GM21619 (cell line): ENCODE data around the gene ST7.

Experiments
- ATAC-seq: cut with Tn5 transposase; IDR thresholded peaks from one replicate; pipeline ENCODE4 v1.9.1; 2021; ENCODE audit not compliant: unreplicated experiment

ST7 gene

GRCh38 chr7:117122536-117122935, 169.2 kb downstream of the ST7 start:
- ATAC-seq: no peak

DNA sequence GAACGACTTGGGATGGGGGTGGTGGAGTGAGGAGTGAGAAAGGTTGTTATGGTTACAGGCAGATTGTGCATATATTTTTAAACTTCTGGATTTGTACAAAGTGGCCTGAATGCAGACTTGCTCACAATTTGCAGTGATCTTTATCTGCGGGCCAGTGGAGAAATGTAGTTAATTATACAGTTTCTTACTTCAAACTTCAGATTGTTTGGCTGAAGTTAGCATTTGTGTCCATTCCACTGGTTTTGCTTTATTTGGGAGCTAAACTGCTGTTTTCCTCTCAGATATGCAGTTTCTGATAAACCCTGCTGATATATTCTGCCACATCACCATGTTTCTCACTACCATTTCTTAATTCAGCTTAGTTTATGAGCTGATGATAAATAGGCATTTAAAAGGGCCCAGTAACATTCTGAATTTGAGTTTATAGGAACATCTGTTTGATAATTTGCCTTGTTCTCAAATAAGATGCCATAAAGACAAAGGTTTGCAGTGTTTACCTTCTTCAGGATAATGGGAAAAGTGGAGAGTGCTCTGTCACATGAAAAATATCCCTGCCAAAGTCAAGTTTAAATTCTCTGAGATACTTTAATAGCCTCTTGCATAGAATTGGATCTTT, 170.1 kb downstream of the ST7 start:
- ATAC-seq: no peak

GRCh38 chr7:117124591-117125220, 171.4 kb downstream of the ST7 start:
- peak; percentile 72 for ATAC-seq

- ATAC-seq: no peak
Measured at GRCh38 chr7:117126676-117127075, 173.4 kb downstream of the ST7 start.

- peak; percentile 69 for ATAC-seq
Measured at GRCh38 chr7:117127585-117128168, 174.4 kb downstream of the ST7 start.

- ATAC-seq: no peak
Measured at GRCh38 chr7:117129521-117129955, 176.2 kb downstream of the ST7 start.

GRCh38 chr7:117130262-117130661, 177.0 kb downstream of the ST7 start:
- no peak for ATAC-seq

DNA sequence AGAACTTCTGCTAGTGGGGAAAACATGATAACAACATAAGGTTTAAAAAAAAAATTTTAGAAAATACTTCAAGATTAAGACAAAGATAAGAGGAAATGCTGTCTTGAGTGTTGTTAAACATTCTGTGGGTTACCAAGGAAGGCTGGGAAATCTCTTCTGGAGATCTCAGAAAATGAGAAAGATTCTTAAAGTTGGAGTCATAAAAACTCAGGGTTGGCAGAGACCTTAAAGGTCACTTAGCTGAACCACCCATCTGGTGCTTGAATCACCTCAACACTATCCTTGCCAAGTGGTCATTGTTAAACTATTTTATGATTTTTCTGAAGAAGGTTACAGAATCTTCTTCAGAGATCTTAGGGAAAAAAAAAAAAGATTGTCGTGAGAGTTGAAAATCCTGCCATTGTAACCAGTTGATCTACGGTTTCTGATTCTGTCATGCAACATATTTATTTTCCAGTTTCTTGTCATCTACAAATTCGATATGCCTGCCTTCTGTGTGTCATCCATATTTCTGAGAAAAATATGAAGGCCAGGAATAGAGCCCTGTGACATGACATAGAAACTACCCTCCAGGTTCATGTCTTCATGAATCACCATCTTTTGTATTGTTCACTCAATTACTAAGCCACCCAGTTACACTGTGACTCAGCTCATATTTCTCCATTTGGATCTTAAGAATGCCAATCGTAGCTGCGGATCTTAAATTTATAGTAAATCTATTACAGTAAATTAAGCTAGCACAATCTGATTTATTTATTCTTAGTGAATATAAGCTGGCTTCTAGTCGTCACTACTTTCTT, 179.2 kb downstream of the ST7 start:
- ATAC-seq: no peak

- no peak for ATAC-seq
Measured at GRCh38 chr7:117133125-117133524, 179.8 kb downstream of the ST7 start.

DNA sequence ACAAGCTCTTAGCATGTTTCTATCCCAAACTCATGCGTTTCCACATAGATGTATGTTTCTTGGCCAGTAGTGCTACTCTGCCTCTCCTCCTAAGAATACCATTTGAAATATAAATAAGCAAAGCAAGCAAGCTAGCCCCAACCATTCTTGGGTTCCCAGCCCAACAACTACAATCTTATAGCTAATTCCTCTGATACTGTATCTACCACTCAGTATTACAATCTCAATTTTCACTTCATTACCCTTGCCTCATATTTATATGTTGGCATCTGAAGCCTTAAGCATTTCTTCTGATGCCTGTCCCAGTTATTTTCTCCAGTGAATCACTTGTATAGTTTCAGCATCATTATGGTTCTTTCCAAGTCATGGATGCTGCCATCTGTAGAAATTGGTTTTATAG, 181.1 kb downstream of the ST7 start:
- ATAC-seq: no peak

DNA sequence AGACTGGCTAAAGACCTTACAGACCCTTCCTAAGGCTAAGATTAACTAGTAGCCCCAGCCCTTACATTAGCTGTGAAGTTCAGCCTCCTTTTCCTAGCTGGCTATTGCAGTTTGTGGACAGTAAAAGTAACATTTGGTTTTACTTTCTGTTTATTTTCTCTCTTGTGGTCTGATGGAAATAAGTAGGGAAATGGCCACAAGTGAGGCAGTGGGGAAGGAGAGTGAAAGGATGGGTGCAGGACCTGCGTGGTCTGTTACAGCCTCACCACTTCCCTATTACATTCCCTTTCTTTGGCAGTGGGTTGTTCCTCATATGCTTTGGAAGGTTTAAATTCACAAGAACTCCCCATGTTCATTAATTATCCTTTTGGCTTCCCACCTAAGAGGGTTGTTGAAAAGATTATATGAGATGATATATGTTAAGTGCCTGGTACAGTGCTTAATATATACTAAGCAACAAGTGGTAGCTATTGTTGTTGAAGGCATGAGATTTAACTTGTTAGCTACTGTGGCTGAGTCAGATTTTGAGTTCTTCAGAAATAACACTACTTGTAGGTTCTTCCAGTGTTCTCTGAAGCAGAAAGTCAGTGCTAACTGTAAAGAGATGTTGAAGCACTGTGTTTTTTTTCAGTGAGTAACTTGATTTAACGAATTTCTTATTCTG, 181.7 kb downstream of the ST7 start:
- ATAC-seq: peak; percentile 54

GRCh38 chr7:117135553-117135891, 182.2 kb downstream of the ST7 start:
- no peak for ATAC-seq

GRCh38 chr7:117137868-117138267, 184.6 kb downstream of the ST7 start:
- ATAC-seq: no peak

DNA sequence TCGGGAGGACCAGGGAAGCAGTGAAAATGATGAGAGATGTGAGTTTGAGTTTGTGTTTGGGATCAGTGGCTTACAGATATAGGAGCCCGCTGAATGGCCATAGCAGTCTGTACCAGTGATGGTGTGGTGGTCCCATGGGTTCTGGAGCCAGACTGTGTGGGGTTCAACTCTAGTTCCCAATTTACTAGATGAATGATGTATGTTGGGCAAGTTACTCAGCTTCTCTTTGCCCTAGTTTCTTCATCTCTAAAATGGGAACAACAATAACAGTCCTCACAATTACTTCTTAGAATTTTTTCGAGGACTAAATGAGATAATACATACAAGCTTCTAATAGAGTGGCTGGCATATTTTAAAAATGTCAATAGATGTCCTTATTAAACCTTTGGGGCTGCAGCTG, 185.2 kb downstream of the ST7 start:
- ATAC-seq: no peak

DNA sequence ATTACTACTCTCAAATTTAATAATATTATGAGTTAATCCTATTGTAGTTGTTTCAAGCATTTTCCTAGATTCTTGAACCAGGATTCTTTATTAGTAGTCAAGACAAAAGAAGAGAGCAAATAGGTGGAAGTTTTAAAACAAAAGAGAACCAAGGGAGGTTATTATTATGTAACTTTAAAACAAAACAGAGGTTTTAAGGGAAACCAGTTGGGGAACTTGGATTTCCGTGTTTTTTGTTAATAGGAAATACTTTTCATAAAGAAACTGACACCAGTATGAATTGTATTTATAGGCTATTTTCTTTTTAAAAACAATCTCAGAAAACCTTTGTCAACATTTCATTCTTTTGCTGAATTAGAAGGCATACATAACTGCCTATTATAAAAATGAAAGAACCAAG, 185.7 kb downstream of the ST7 start:
- ATAC-seq: no peak

- ATAC-seq: no peak
Measured at GRCh38 chr7:117139397-117139984, 186.2 kb downstream of the ST7 start.

DNA sequence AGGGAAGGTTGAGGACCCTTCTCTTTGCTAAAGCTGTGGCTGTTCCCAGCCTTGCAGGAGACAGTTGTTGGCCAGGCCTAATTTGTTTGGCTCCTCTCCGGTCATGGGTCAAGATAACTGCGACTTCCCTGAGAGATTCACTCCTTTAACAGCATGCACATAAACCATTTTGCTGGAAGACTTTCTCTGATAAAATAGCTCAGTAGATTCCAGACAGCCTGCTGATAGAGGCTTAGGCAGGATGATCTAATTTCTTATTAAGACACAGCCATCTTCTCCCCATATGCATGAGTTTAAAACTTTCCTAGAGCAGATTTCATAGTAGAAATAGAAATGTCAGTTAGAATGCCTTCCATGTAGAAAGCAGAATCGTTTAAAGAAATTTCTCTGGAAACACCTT, 187.6 kb downstream of the ST7 start:
- no peak for ATAC-seq

DNA sequence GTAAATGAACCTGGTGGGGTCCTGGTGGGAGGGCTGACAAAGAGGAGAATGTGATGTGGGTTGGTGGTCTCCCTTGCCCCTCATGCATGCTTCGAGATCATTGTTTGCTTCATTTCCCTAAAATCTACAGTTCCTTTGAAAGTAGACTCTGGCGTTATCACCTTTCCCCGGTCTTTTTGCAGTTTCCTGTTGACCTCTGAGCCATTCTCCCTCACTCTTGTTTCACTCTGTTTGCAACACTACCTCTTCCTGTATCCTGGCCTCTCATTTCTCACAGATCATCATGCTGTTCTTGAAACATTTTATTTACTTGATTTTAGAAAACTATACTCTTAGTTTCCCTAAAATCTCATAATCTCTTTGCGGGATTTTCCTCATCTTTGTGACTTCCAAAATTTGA, 189.8 kb downstream of the ST7 start:
- ATAC-seq: no peak

DNA sequence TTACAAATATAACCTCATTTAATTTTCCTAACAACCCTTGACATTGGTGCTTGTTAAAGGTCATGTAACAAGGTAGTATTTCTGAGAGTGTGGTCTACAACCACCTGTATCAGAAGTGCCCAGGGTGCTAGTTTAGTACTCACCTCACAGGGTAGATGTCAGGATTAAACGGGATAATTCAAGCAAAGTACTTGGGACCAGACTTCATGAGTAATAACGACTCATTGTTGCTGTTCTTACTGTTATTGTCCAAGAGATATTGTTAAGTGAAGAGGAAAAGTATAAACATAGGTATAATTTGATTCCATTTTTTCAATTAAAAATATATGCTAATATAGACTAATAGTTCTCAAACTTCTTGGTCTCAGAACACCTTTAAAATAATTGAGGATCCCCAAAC, 190.3 kb downstream of the ST7 start:
- no peak for ATAC-seq

DNA sequence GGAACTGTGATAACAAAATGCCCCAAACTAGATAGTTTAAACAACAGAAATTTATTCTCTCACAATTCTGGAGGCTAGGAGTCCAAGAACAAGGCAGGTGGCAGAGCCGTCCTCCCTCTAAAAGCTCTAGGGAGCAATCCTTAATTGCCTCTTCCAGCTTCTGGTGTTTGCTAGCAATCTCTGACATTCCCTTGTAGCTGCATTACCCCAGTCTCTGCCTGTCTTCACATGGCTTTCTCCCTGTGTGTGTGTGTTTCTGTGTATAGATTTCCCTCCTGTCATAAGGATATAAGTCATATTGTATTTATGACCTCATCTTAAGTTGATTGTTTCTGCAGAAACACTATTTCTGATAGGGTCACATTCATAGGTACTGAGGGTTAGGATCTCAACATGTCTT, 192.0 kb downstream of the ST7 start:
- no peak for ATAC-seq

DNA sequence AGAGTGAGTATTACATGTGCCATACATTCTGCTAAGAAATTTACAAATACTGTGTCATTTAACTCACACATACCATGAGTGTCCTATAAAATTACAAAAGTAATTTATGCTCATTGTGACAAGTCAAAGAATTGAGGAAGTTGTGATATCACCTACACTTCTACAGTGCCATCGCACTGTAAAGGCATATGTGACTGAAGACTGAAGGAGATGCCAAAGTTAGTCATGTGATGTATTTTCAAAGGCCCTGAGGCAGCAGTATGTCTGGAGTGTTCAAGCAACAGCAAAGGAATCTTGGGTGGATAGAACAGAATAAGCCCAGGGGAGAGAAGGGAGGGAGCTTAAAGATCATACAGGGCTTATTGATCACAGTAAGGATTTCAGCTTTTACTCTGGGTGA, 192.8 kb downstream of the ST7 start:
- no peak for ATAC-seq
